Gastroesophageal sphincter (tissue), 4 donors: ENCODE data around the gene AGBL4. TPM values are rescaled to one million over a fixed set of nuclear protein-coding genes. Genes with fewer than 3 reads are reported as not detected.

Source experiments
- ATAC-seq: fragments of 150-250 bp; one replicate; pipeline ENCODE4 v1.9.1; 2016; ENCODE audit warnings: mild to moderate bottlenecking, moderate library complexity
- H3K27ac ChIP-seq, 4 donors: fragments of 200-600 bp; sonication (generic) in 3 of 4; 1 replicate in 3 of 4; 2 replicates in 1 of 4; pipeline ENCODE4 v1.5.1; 2016 to 2019
- H3K27me3 ChIP-seq: fragments of 200-600 bp; sonication (generic); one replicate; pipeline ENCODE4 v1.5.1; 2019
- H3K36me3 ChIP-seq, 2 donors: fragments of 200-600 bp; sonication (generic); one replicate each; pipeline ENCODE4 v1.5.1; 2019; ENCODE audit warnings: control low read depth in 1 of 2
- H3K4me1 ChIP-seq, 3 donors: fragments of 200-600 bp; sonication (generic); 1 replicate in 2 of 3; 2 replicates in 1 of 3; pipeline ENCODE4 v1.5.1; 2016 to 2019; ENCODE audit warnings: control low read depth in 2 of 3
- H3K4me3 ChIP-seq, 2 donors: fragments of 200-600 bp; sonication (generic); one replicate each; pipeline ENCODE4 v1.5.1; 2019; ENCODE audit warnings: mild to moderate bottlenecking in 1 of 2, moderate library complexity in 1 of 2
- H3K9me3 ChIP-seq, 3 donors: fragments of 200-600 bp; sonication (generic); one replicate each; pipeline ENCODE4 v1.5.1; 2017 to 2019; ENCODE audit warnings: control low read depth in 2 of 3
- EP300 ChIP-seq: sonication (generic); formaldehyde crosslinking; IDR thresholded peaks from one replicate; pipeline ENCODE4 v1.6.1; 2017; ENCODE audit warnings: antibody characterized with exemption, mild to moderate bottlenecking
- POLR2A ChIP-seq, 2 donors: fragments of 450-650 bp; IDR thresholded peaks; one replicate each; pipeline ENCODE4 v1.6.1; 2017; ENCODE audit warnings: antibody characterized with exemption in 2 of 2, mild to moderate bottlenecking in 2 of 2, moderate library complexity in 1 of 2
- POLR2AphosphoS5 ChIP-seq: sonication (generic); formaldehyde crosslinking; IDR thresholded peaks from one replicate; pipeline ENCODE4 v1.6.1; 2017; ENCODE audit warnings: antibody characterized with exemption
- WGBS, 2 donors: methylation state at CpG; one replicate each; pipeline ENCODE4 v1.1.5; 2018; ENCODE audit warnings: low coverage in 1 of 2; 5-methylcytosine and 5-hydroxymethylcytosine counted together
- total RNA-seq, 4 donors: library from RNA; depleted of rRNA; stranded (reverse); fragments of >200 nt; gene quantifications; one replicate each; pipeline ENCODE4 v1.1.0, GENCODE V29; 2016
- TF ChIP-seq, protein P1 (sequence below), 4 experiments: fragments of 200-600 bp in 2 of 4; fragments of 450-650 bp in 2 of 4; sonication (generic) in 1 of 4; IDR thresholded peaks; one replicate each; pipeline ENCODE4 v1.5.1; 2017 to 2019; ENCODE audit warnings: antibody characterized with exemption in 4 of 4, mild to moderate bottlenecking in 2 of 4, moderate library complexity in 2 of 4

The AGBL4 gene
- total RNA-seq, 4 donors from 2014 or later, result 1.6 TPM; not detected in 3

DNA sequence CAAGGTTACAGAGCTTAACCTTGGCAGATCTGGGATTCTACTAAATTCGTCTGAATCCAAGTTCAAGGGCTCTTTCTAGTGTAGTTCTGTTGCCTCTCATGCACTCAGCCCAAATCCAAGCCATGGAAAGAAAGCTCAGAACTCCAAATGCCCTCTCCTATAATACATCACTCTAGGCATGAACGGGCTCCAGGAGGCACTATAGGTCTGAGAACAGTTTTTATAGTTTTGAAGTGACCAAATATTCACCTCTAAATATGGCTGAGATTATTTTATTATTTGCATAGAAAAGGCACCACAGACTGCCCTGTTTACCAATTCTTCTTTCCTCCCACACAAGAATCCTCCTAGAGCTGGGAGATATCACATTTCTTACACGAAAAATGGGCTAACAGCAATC is 919.2 kb downstream of the AGBL4 start:
- no peak for ATAC-seq
- no peaks in the 10 kb centered on the region for H3K36me3 ChIP-seq
- no peak overlapping the region for H3K27ac ChIP-seq
- TF ChIP-seq EP300 (no peak), POLR2A (IDR thresholded peaks at IDR 0.05) (no peak), POLR2AphosphoS5 (no peak)
- TF ChIP-seq, protein P1, sequence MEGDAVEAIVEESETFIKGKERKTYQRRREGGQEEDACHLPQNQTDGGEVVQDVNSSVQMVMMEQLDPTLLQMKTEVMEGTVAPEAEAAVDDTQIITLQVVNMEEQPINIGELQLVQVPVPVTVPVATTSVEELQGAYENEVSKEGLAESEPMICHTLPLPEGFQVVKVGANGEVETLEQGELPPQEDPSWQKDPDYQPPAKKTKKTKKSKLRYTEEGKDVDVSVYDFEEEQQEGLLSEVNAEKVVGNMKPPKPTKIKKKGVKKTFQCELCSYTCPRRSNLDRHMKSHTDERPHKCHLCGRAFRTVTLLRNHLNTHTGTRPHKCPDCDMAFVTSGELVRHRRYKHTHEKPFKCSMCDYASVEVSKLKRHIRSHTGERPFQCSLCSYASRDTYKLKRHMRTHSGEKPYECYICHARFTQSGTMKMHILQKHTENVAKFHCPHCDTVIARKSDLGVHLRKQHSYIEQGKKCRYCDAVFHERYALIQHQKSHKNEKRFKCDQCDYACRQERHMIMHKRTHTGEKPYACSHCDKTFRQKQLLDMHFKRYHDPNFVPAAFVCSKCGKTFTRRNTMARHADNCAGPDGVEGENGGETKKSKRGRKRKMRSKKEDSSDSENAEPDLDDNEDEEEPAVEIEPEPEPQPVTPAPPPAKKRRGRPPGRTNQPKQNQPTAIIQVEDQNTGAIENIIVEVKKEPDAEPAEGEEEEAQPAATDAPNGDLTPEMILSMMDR (IDR thresholded peaks at IDR 0.05), result no peak
- no peaks in the 10 kb centered on the region for H3K27me3 ChIP-seq
- no peak overlapping the region for H3K4me3 ChIP-seq
- no peaks in the 10 kb centered on the region for H3K9me3 ChIP-seq
- 43 to 50% methylated on average over 3 of the region's 3 CpGs for WGBS, 2 donors
- H3K4me1 ChIP-seq, result no peaks in the 10 kb centered on the region

DNA sequence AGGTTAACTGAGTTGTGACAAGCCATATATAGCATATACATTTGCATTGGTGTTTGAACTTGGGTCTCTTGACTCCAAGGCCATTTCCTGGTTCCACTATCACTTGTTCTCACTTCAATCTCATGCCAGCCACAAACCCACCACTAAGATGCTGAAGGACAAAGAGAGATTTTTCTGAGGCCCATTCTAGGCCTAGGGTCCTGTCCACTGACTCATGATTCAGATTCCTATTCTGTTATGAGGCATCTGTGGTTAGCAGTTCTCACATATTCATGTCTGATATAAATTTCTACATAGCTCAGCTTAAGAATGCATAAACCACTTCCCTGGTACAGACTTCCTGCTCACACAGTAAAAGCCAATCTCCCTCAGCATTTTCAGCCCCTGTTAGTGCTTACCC is 921.0 kb downstream of the AGBL4 start:
- Histone ChIP-seq H3K36me3 (no peaks in the 10 kb centered on the region), H3K27ac (no peak overlapping the region), H3K27me3 (no peaks in the 10 kb centered on the region), H3K9me3 (no peaks in the 10 kb centered on the region), H3K4me3 (no peak overlapping the region), H3K4me1 (no peaks in the 10 kb centered on the region)
- ATAC-seq, result no peak
- no peak for TF ChIP-seq POLR2AphosphoS5
- no peak for TF ChIP-seq EP300
- TF ChIP-seq, protein P1 (IDR thresholded peaks at IDR 0.05), result no peak
- no peak for TF ChIP-seq POLR2A (IDR thresholded peaks at IDR 0.05)

DNA sequence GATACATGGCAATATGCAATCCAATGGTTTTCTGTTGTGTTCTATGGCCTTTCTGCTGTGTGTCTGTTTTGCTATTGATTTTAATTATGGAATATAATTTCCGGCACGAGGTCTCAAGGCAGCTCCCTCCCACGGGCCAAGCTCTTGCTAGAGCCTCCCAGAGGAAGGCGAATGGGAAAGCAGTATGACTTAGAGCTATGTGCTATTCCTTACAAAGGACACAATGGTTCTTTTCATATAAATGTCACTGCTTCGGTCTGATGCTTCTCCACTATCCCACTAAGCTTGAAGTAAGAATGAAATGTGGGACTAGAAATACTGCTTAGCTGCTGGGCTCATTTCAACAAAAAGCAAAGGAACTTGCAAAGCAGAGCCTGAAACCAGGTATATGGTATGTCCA is 924.9 kb downstream of the AGBL4 start:
- WGBS, 2 donors, result 85 to 96% methylated on average over 2 to 4 of the region's 5 CpGs

DNA sequence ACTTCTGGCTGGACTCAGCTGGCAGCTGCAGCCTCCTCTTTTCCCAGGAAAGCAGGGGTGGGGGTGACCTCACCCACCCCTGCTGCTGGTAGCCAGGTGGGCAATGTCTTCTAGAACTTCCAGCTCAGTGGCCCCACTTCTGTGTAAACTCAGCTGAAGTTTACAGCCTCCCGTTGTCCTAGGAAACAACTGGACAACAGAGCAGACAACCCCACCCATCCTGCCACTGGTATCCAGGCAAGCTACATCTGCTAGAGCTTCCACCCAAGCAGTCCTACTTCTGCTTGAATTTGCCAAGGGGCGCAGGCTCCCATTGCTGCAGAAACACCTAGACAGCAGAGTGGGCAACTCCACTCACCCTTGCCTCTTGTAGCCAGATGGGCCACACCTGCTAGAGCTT is 937.4 kb downstream of the AGBL4 start:
- WGBS, 2 donors, result no CpG with 5 or more reads among the region's 2 CpGs
- TF ChIP-seq POLR2A (IDR thresholded peaks at IDR 0.05), result no peak
- TF ChIP-seq, protein P1 (IDR thresholded peaks at IDR 0.05), result no peak
- Histone ChIP-seq H3K36me3 (no peaks in the 10 kb centered on the region), H3K4me3 (no peak overlapping the region), H3K4me1 (no peaks in the 10 kb centered on the region), H3K9me3 (peaks cover 0 to 28% (median 0%) of the 10 kb centered on the region in 3 donors), H3K27me3 (no peaks in the 10 kb centered on the region), H3K27ac (no peak overlapping the region)
- ATAC-seq, result no peak

More for the DNA sequence above, 924.9 kb downstream of the AGBL4 start:
- TF ChIP-seq, protein P1 (IDR thresholded peaks at IDR 0.05), result no peak
- TF ChIP-seq POLR2AphosphoS5 (no peak), POLR2A (IDR thresholded peaks at IDR 0.05) (no peak), EP300 (no peak)
- H3K27ac ChIP-seq, result no peak overlapping the region
- no peaks in the 10 kb centered on the region for H3K4me1 ChIP-seq
- no peak overlapping the region for H3K4me3 ChIP-seq
- H3K36me3 ChIP-seq, result no peaks in the 10 kb centered on the region
- no peaks in the 10 kb centered on the region for H3K27me3 ChIP-seq
- no peak for ATAC-seq
- H3K9me3 ChIP-seq, result peaks cover 0 to 5% (median 0%) of the 10 kb centered on the region in 3 donors

DNA sequence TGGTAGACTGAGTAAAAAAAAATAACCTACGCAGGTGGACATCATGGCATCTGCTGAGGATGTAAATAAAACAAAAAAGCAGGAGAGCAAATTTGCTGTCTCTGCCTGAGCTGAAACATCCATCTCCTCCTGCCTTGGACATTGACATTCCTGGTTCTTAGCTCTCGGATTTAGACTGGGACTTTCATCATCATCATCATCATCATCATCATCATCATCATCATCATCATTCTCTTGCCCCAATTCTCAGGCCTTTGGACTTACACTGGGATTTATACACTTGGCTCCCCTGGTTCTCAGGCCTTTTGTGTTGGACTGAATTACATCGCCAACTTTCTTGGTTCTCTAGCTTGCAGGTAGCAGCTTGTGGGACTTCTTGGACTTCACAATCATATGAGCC is 938.7 kb downstream of the AGBL4 start:
- H3K4me1 ChIP-seq, result no peaks in the 10 kb centered on the region
- no peak overlapping the region for H3K4me3 ChIP-seq
- H3K36me3 ChIP-seq, result no peaks in the 10 kb centered on the region
- TF ChIP-seq POLR2A (IDR thresholded peaks at IDR 0.05), result no peak
- TF ChIP-seq, protein P1 (IDR thresholded peaks at IDR 0.05), result no peak
- no peak for TF ChIP-seq POLR2AphosphoS5
- TF ChIP-seq EP300, result no peak
- no peak overlapping the region for H3K27ac ChIP-seq
- no peaks in the 10 kb centered on the region for H3K27me3 ChIP-seq
- peaks cover 0 to 28% (median 0%) of the 10 kb centered on the region in 3 donors for H3K9me3 ChIP-seq
- ATAC-seq, result no peak
- 69 to 73% methylated on average over 2 to 3 of the region's 3 CpGs for WGBS, 2 donors
